RPMI7951 (cell line): ENCODE measurements around the gene PSMD1. TPM values are rescaled to one million over a fixed set of nuclear protein-coding genes. Genes with fewer than 3 reads are reported as not detected.

ENCODE experiments used
- DNase-seq: peaks from one replicate; pipeline ENCODE4 v3.0.0-alpha.2; 2012; ENCODE audit warnings: low read depth
- total RNA-seq: library from RNA; depleted of rRNA; stranded (reverse); fragments of >200 nt; shearing (Covaris generic); gene quantifications from 2 replicates; pipeline ENCODE4 v1.2.3, GENCODE V29; 2014

Gene PSMD1
- total RNA-seq, 1 experiment from 2014 or later, result 119 TPM

DNA sequence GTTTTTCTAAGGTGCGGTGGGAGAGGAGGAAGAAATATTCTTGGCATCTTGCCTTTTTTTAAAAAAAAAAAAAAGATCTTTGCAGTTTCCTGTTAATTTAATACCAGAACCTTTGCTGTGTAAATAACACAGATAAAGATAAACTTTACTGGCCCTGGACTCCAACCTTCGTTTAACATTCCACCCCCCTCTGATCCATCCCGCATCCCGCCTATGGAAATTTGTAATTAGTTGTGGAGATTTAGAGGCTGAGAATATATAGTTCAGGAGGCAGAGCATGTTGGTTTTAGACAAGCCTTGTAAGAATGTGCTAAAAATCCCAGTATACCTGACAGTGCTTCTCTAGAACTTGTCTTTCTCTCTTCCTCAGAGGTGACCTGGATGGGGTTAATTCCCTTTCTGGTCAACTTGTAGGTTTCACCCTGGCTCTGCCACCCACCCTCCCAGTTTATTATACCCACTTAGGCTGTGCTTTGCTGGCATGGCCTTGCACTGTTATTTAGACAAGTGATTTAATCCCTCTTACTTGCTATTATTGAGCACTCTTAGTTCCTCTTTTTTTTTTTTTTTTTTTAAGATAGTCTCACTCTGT, 22.3 kb upstream of the PSMD1 start:
- DNase-seq, result no peak

- DNase-seq, result no peak
Observed at GRCh38 chr2:231036131-231036530, 20.5 kb upstream of the PSMD1 start.

DNA sequence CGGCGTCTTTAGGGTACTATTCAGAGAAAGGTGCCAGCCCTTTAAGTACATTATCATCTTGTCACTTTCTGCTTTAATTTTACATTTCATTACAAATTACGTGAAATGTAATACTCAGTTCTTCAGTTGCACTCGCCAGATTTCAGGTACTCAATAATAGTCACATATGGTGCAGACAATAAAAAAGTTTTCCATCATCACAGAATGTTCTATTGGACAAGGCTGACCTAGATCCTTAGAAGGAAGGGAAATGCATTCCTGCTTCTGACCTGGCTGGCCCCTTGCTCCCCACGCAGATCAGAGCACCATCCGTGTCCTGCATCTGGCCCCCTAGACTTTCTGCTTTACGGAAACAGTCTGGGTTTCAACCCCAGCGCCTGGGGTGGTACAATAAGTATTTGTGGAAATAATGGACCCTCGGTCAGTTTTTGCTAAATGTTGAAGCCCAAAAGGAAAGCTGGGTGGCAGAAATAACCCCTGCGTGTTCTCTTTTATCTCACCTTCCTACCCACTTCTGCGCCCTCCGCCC, 20.0 kb upstream of the PSMD1 start:
- DNase-seq, result no peak

- no peak for DNase-seq
Observed at GRCh38 chr2:231037202-231037730, 19.4 kb upstream of the PSMD1 start, which contains the start of gene C2orf72. Gene C2orf72 (plus strand): TSS chr2:231037523. CDS start chr2:231037566, 43 bp downstream.

DNA sequence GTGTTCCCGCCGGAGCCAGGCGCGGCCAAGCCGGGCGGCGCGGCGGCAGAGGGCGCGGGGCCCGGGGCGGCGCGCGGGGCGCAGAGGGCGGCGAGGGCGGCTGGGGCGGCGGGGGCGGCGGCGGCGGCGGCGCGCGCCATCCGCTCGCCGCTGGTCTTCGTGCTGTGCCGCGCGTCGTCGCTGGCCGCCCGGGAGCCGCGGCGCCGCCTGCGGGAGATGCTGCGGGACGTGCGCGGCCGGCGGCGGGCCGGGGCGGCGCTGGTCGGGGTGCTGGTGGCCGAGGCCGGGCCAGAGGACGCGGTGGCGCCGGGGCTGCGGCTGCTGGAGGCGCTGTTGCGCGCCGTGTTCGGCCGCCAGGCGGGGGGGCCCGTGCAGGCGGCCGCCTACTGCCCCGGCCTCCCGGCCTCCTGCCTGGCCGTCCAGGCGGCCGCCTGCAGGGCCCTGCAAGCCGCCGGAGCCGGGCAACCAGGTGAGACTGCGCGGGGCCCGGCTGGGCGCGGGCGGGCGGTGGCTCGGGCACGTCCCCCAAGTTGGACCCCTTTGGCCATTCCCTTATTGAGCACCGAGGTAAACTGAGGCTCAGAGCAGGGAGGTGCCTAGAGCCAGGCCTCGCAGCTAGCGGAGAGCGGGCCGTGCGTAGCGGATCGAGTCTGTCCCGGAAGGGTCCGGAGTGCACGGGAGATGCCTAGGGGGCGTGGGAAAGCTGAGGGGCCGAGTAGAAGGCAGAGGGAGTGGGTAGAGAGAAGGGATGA, 18.8 kb upstream of the PSMD1 start:
- no peak for DNase-seq

GRCh38 chr2:231038483-231039293, 18.0 kb upstream of the PSMD1 start:
- DNase-seq, result no peak

DNA sequence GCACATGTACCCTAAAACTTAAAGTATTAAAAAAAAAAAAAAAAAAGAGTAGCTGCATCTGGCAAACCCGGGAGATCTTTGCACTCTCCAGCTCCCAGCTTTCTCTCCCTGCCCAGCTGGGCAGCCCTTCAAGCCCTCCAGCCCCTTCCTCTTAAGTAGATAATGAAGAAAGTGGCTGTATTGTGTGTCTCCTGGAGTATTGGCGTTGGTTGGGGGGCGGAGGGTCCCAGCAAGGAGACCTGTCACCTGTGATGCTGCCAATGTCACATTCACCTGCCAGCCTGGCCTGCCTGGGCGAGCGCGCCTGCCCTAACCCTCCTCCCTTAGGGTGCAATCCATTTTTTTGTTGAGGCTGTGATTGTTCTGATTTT, 17.4 kb upstream of the PSMD1 start:
- no peak for DNase-seq

DNA sequence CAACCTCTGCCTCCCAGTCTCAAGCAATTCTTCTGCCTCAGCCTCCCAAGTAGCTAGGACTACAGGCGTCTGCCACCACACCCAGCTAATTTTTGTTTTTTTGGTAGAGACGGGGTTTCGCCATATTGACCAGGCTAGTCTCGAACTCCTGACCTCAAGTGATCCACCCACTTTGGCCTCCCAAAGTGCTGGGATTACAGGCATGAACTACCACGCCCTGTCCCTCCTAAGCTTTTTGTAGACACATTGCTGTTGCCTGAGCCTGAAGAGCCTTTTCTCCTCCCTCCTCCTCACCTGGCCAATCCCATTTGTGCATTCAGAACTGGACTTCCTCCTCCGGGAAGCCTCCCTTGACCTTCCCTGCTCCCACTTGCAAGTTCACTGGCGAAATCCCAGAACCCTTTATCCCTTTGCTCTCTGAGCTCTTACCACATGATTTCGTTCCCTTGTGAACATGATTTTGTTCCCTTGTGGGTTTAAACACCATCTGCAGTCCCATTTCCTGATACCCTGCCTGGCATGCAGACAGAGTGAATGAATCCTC, 16.8 kb upstream of the PSMD1 start:
- no peak for DNase-seq

- peak; percentile 38 for DNase-seq
Observed at GRCh38 chr2:231041061-231041689, 15.5 kb upstream of the PSMD1 start.

DNA sequence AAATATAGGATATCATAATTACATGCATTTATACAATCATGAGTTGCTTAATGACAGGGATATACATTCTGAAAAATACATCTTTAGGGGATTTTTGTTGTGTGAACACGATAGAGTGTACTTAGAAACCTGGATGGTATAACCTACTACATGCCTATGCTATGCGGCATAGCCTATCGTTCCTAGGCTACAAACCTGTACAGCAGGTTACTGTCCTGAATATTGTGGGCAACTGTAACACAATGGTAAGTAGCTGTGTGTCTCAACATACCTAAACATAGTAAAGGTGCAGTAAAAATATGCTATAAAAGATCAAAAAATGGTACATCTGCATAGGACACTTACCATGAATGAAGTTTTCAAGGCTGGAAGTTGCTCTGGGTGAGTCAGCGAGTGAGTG, 12.9 kb upstream of the PSMD1 start:
- DNase-seq, result no peak

DNA sequence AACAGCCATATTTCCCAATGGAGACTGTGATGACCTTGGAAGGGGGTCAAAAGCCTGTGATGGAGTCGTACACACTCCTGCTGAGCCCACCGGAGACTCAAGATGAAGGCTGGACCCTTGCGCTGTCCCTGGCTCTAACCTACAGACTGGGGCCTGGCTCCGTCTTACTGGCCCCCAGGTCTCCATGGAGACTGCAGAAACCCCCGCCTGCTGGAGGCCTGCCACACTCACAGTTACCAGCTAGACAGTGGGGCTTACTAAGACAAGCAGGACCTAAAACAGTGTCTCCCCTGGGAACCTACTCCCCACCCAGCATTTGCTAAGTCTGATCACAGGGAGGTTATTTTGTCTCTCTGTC, 9.8 kb upstream of the PSMD1 start:
- no peak for DNase-seq

DNA sequence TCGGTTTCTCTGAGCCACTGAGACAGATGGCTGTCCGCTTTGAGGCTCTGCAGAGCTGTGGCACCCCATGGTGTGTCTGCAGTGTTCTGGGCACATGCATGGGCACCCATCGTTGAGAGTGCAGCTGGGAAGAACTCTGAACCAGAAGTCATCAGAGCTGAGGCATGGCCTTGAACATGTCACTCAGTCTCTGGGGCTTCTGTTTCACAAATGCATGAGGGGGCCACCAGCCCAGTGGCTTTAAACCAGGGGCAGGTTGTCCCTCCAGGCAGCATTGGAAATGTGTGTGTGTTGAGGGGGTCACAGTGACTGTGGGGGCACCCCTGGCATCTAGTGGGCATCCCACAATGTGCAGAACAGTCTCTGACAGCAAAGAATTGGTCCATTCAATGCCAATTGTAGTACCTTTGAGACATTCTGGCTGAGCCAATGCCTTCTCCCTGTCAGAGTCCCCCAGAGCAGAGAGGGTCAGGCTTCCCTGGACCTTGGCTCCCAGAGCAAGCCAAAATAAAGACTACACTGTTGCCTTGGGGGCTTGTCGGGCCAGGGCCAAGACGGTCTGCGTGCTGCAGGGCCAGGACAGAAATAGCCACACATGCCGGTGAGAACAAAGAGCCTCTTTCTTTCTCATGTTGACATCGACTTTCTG, 9.3 kb upstream of the PSMD1 start:
- DNase-seq, result peak; percentile 47

- no peak for DNase-seq
Observed at GRCh38 chr2:231047923-231048915, 8.4 kb upstream of the PSMD1 start.

- no peak for DNase-seq
Observed at GRCh38 chr2:231049286-231050017, 7.2 kb upstream of the PSMD1 start.

DNA sequence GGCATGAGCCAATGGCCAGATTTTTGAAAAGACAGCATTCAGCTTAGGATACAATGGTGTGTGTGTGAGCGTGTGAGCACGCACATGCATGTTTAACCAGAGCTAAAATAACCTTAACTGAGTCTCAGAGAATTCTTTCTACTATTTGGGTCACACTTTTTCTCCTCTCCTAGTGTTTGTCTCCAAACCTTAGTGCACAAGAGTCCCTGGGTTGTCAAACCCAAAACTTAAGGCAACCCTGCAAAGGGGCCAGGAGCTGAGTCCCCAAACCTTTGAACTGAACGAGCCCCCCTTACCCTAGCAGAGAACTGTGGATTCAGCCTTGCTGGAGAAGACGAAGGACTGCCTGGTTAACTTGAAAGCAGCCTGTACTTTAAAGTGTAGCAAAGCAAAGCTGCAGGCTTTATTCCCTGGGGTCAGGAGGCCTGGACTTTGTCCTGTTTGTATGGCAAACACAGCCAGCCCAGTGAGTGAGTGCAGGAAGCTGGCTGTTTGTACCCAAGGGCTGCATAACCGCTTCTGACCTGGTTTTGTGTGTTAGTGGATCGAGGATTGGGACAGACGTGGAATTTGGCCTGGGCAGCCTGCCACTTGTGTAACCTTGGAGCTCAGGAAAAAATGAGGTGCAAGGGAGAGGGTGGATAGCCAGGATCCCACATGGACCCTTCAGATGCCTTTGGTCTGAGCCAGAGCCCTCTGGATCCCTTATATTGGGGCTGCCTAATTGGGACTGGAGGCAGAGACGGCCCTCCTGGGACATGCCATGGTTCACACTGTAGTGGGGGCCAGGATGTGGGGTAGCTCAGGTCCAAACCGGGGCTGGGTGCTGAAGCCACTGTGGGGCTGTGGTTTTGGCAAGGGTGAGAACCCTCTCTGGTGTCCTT, 6.4 kb upstream of the PSMD1 start:
- DNase-seq, result no peak

GRCh38 chr2:231051116-231051515, 5.6 kb upstream of the PSMD1 start:
- no peak for DNase-seq

DNA sequence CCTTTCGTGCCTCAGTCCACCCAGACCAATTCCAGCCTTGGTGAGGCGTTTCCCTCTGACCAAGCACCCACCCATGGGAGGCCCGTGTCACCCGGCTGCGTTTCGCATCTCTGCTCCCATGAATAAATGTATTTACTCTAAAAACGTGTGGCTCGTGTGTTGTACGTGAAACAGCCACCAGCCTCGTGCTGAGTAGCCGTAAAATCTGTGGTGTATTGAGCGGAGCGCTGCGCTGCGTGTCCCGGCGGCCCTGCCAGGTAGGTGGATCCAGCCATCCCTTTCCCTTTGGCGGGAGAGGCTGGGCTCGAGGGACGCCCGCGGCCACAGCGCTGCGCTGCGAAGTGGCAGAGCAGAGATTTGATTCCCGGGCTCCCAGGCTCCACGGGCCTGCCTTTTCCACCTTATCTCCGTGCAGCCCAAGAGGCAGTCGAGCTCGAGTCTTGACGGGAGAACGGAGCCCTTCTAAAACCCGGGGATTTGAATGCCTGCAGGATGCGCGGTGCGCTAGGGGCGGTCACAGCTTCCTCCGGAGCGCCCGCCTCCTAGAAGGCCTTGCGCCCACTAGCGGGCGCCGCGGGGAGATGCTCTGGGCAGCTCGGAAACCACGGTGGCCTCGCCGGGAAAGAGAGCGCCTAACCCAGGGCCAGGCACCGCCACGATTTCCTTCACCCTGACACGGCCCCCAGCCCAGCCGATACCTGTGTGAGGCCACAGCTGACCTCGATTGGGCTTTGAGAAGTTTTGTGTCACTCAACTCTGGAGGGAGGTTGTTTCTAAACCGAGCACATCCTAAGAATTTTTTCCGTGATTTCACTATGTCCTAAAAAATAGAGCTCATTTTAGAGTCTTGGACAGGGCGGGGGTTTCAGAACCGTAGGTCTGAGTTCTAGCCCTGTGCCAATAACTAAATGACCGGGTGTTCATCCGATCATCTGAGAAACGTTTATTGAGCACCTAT, 3.9 kb upstream of the PSMD1 start:
- DNase-seq, result peak; percentile 82
